Endometrial microvascular endothelial cells (primary cell): ENCODE results near the gene ZNF513. TPM values are rescaled to one million over a fixed set of nuclear protein-coding genes. Genes with fewer than 3 reads are reported as not detected.
"Not testable (repeated sequence)": the region's sequence is repeated elsewhere in the genome, so short reads cannot be mapped to it uniquely, and the experiment has no call there.

ENCODE experiments used
- in situ Hi-C: cut with HindIII; loops from 2 replicates; pipeline ENCODE4 v1.10.0; 2017; ENCODE audit warnings: low sequenced_read_pairs, low pct_unique_long_range_greater_than_20kb; ENCODE audit errors: inconsistent ontology term
- total RNA-seq: library from RNA; depleted of rRNA; stranded (reverse); fragments of >200 nt; gene quantifications from one replicate; pipeline ENCODE4 v1.2.3, GENCODE V29; 2015; ENCODE audit errors: inconsistent ontology term

Gene ZNF513
- 4.4 TPM for total RNA-seq

GRCh38 chr2:27380626-27381545, at the start of gene ZNF513:
ZNF513 (minus strand) TSS chr2:27380734; CDS start chr2:27380526, 208 bp downstream.
- in situ Hi-C loops = no loop called here

- in situ Hi-C loops = no loop called here
These were observed 48.5 kb upstream of the ZNF513 start for GRCh38 chr2:27428978-27429541.

- in situ Hi-C loops = no loop called here
These were observed 47.9 kb upstream of the ZNF513 start, which contains the start of gene NRBP1 for GRCh38 chr2:27428213-27428977. NRBP1 (plus strand) TSS chr2:27428631; CDS start chr2:27433274, 4,643 bp downstream.

- in situ Hi-C loops = no loop called here
These were observed 47.3 kb upstream of the ZNF513 start for GRCh38 chr2:27427863-27428212.

GRCh38 chr2:27425039-27425438, 44.5 kb upstream of the ZNF513 start:
- in situ Hi-C loops = not testable (repeated sequence)

GRCh38 chr2:27422958-27423357, 42.4 kb upstream of the ZNF513 start:
- in situ Hi-C loops = no loop called here

GRCh38 chr2:27421660-27422250, 41.2 kb upstream of the ZNF513 start:
- in situ Hi-C loops = no loop called here

GRCh38 chr2:27420996-27421395, 40.5 kb upstream of the ZNF513 start:
- in situ Hi-C loops = no loop called here

GRCh38 chr2:27416151-27416550, 35.6 kb upstream of the ZNF513 start:
- in situ Hi-C loops = no loop called here

- in situ Hi-C loops = no loop called here
These were observed 32.1 kb upstream of the ZNF513 start for GRCh38 chr2:27412419-27413152.

- in situ Hi-C loops = no loop called here
These were observed 29.0 kb upstream of the ZNF513 start, which contains the start of gene PPM1G for GRCh38 chr2:27409321-27410073. PPM1G (minus strand) TSS chr2:27409591; CDS start chr2:27409422, 169 bp downstream.

GRCh38 chr2:27408601-27409320, 28.2 kb upstream of the ZNF513 start:
- in situ Hi-C loops = no loop called here

GRCh38 chr2:27407798-27408491, 27.4 kb upstream of the ZNF513 start:
- in situ Hi-C loops = no loop called here

- in situ Hi-C loops = no loop called here
These were observed 20.0 kb upstream of the ZNF513 start for GRCh38 chr2:27400348-27401135.

- in situ Hi-C loops = no loop called here
These were observed 18.4 kb upstream of the ZNF513 start for GRCh38 chr2:27398962-27399361.

- in situ Hi-C loops = no loop called here
These were observed 12.7 kb upstream of the ZNF513 start for GRCh38 chr2:27393225-27393624.
